Keratinocyte (primary cell): ENCODE measurements around the gene TOP2A. TPM values are rescaled to one million over a fixed set of nuclear protein-coding genes. Genes with fewer than 3 reads are reported as not detected.

Experiments
- DNase-seq: peaks from one replicate; pipeline ENCODE4 v3.0.0-alpha.2; 2011; ENCODE audit warnings: low read depth, missing footprints, low spot score
- FAIRE-seq: peaks from 2 replicates; lab custom pipeline; 2011; peaks lifted over from hg19 to GRCh38; lab: Jason Lieb, UNC
- H2AFZ ChIP-seq: 2 replicates; pipeline ENCODE4 v1.6.0; 2012; ENCODE audit warnings: low read length, control low read depth, inconsistent platforms; ENCODE audit not compliant: control insufficient read depth
- H3K27ac ChIP-seq: 2 replicates; pipeline ENCODE4 v1.5.1; 2011; ENCODE audit warnings: low read length; ENCODE audit not compliant: control insufficient read depth, insufficient read depth
- H3K27me3 ChIP-seq: 3 replicates; pipeline ENCODE4 v1.6.0; 2011; ENCODE audit warnings: low read length; ENCODE audit not compliant: control insufficient read depth, insufficient read depth; ENCODE audit errors: extremely low read depth
- H3K36me3 ChIP-seq, 2 experiments: 2 replicates in 1 of 2; 3 replicates in 1 of 2; pipeline ENCODE4 v1.5.1; 2011; ENCODE audit warnings: low read length in 2 of 2, mild to moderate bottlenecking in 1 of 2; ENCODE audit not compliant: control insufficient read depth in 2 of 2, insufficient read depth in 2 of 2; ENCODE audit errors: extremely low read depth in 1 of 2
- H3K4me1 ChIP-seq: 3 replicates; pipeline ENCODE4 v1.5.1; 2011; ENCODE audit warnings: low read length; ENCODE audit not compliant: control insufficient read depth, insufficient read depth; ENCODE audit errors: extremely low read depth
- H3K4me2 ChIP-seq: 3 replicates; pipeline ENCODE4 v1.6.0; 2011; ENCODE audit warnings: low read depth, low read length; ENCODE audit not compliant: control insufficient read depth, insufficient read depth; ENCODE audit errors: extremely low read depth
- H3K4me3 ChIP-seq, 3 experiments: fragments of 200-600 bp in 1 of 3; sonication (generic) in 1 of 3; 2 replicates in 2 of 3; 3 replicates in 1 of 3; pipeline ENCODE4 v1.5.1; 2011 to 2016; ENCODE audit warnings: low read length in 3 of 3, mild to moderate bottlenecking in 3 of 3, control low read depth in 2 of 3, inconsistent platforms in 1 of 3, low read depth in 1 of 3, mixed read lengths in 1 of 3, mixed run types in 1 of 3, moderate library complexity in 1 of 3; ENCODE audit not compliant: control insufficient read depth in 2 of 3, insufficient read depth in 2 of 3; ENCODE audit errors: extremely low read depth in 1 of 3
- H3K79me2 ChIP-seq: 2 replicates; pipeline ENCODE4 v1.6.0; 2012; ENCODE audit warnings: low read length; ENCODE audit not compliant: control insufficient read depth, insufficient read depth
- H3K9ac ChIP-seq: 3 replicates; pipeline ENCODE4 v1.6.0; 2011; ENCODE audit warnings: low read length; ENCODE audit not compliant: control insufficient read depth, insufficient read depth; ENCODE audit errors: extremely low read depth
- H3K9me1 ChIP-seq: 3 replicates; pipeline ENCODE4 v1.6.0; 2011; ENCODE audit warnings: low read length; ENCODE audit not compliant: control insufficient read depth, insufficient read depth; ENCODE audit errors: extremely low read depth
- H3K9me3 ChIP-seq: 2 replicates; pipeline ENCODE4 v1.5.1; 2012; ENCODE audit warnings: low read depth, low read length; ENCODE audit not compliant: control insufficient read depth
- H4K20me1 ChIP-seq: 3 replicates; pipeline ENCODE4 v1.6.0; 2011; ENCODE audit warnings: low read length; ENCODE audit not compliant: control insufficient read depth, insufficient read depth; ENCODE audit errors: extremely low read depth
- CTCF ChIP-seq, 3 experiments: IDR thresholded peaks in 1 of 3; conservative IDR thresholded peaks in 1 of 3; optimal IDR thresholded peaks in 1 of 3; 2 replicates in 2 of 3; 3 replicates in 1 of 3; pipeline versions ENCODE3 to v1.5.1; 2011; ENCODE audit warnings: low read length in 3 of 3, mild to moderate bottlenecking in 3 of 3, moderate library complexity in 2 of 3, control low read depth in 1 of 3, inconsistent platforms in 1 of 3; ENCODE audit not compliant: insufficient read depth in 2 of 3; ENCODE audit errors: extremely low read depth in 1 of 3
- EZH2 ChIP-seq: IDR thresholded peaks from one replicate; pipeline ENCODE4 v1.6.1; 2012; ENCODE audit warnings: inconsistent platforms, mild to moderate bottlenecking, low read length, moderate library complexity
- dilution Hi-C: fragments of 300-500 bp; cut with MboI; formaldehyde crosslinking; loops from one replicate; pipeline ENCODE4 v1.7.0; 2020; ENCODE audit warnings: low sequenced_read_pairs; ENCODE audit not compliant: extremely low pct_ligation_motif_present
- polyA plus RNA-seq, 5 experiments: library from polyadenylated mRNA; depleted of rRNA in 3 of 5; stranded (reverse) in 3 of 5; stranded (forward) in 1 of 5; unstranded in 1 of 5; fragments of >200 nt; gene quantifications; 1 replicate in 1 of 5; 2 replicates in 3 of 5; 3 replicates in 1 of 5; pipeline versions ENCODE4 v1.2.1 to v1.2.3, GENCODE V29; 2011 to 2012; ENCODE audit warnings: missing spikeins in 2 of 5, low read depth in 1 of 5, low replicate concordance in 1 of 5

Gene TOP2A
- polyA plus RNA-seq, 1 donor (not counting 4 experiments of a cell fraction or from before 2014, with no cell fraction given) = 45.0 TPM

DNA sequence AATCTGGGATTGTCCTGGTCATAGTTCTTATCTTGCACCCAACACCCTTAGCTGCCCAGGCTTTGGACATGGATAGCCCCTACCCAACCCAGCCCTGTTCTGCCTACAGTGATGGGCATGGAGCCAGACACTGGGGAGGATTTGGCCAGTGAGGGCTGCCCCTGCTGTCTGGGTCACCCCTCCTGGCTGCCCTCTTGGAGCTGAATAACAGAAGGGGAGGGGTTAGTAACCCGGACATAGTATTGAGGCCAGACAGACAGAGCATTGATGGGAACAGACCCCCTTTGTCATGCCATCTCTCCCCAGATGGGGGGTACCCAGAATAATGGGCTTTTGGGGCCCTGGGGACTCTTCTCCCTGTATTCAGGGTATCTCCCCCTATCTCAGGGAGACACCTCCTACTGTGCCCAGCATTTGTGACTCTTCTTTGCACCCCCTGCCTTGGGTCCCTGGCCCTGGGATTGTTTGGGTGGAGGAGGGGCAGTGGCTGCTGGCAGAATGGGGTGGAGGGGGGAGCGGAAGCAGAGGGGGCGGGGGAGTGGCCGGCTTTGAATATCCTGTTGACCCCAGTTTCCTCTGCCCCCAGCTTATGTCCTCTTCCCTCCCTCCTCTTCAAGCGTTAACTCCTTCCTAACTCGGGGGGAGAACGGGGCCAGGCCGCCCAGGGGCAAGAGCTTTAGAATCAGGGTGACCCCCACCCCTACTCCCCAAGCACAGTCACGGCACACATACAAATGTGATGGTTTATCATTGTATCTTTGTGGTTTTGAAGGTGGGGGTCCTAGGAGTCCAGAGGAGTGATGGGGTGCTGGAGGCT is 70.2 kb downstream of the TOP2A start:
- H3K9me1 ChIP-seq = peaks cover 2% of the 10 kb centered on the region
- FAIRE-seq (no peak), DNase-seq (no peak)
- no peaks in the 10 kb centered on the region for H3K9me3 ChIP-seq
- no peak overlapping the region for H3K27ac ChIP-seq
- TF ChIP-seq CTCF (optimal IDR thresholded peaks at IDR 0.05 in 1 of 3, IDR thresholded peaks at IDR 0.05 in 1 of 3, conservative IDR thresholded peaks at IDR 0.05 in 1 of 3; ENCODE audit: extremely low read depth in 1 of 3, insufficient read depth in 2 of 3, low read length in 3 of 3) (no peak), EZH2 (no peak)
- H3K79me2 ChIP-seq = peaks cover 32% of the 10 kb centered on the region
- no peaks in the 10 kb centered on the region for H4K20me1 ChIP-seq
- dilution Hi-C loops = no loop called here
- H3K9ac ChIP-seq = no peak overlapping the region
- H3K4me2 ChIP-seq = no peak overlapping the region
- peaks cover 8 to 10% of the 10 kb centered on the region in 2 experiments for H3K36me3 ChIP-seq
- H3K4me3 ChIP-seq = no peak overlapping the region
- H2AFZ ChIP-seq = no peak overlapping the region
- H3K4me1 ChIP-seq = peaks cover 71% of the 10 kb centered on the region
- H3K27me3 ChIP-seq = no peaks in the 10 kb centered on the region

DNA sequence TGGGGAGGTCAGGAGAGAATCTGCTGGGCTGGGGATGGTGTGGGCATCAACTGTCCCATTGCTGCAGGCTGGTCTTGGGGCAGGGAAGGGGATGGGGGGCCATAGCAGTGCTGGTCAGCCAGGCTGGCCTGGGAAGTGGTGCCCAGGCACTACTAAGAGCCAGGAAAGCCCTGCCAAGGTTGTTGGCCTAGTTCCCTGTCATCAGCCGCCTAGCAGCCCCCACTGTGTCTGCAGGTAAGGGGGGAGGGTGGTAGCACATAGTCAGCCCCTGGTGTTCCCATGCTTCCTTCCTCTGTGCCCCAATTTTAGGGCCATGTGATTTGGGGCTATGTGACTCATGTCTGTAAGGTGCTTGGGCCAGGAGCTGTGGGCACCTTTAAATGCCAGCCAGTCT is 70.9 kb downstream of the TOP2A start:
- TF ChIP-seq CTCF (optimal IDR thresholded peaks at IDR 0.05 in 1 of 3, IDR thresholded peaks at IDR 0.05 in 1 of 3, conservative IDR thresholded peaks at IDR 0.05 in 1 of 3; ENCODE audit: extremely low read depth in 1 of 3, insufficient read depth in 2 of 3, low read length in 3 of 3) = no peak
- no peak for TF ChIP-seq EZH2
- Histone ChIP-seq H3K27ac (no peak overlapping the region), H3K36me3 (peaks cover 3 to 6% of the 10 kb centered on the region in 2 experiments), H3K27me3 (no peaks in the 10 kb centered on the region), H4K20me1 (no peaks in the 10 kb centered on the region), H3K9ac (no peak overlapping the region), H2AFZ (no peak overlapping the region), H3K4me3 (no peak overlapping the region), H3K9me3 (no peaks in the 10 kb centered on the region), H3K4me2 (no peak overlapping the region), H3K4me1 (peaks cover 75% of the 10 kb centered on the region), H3K79me2 (peaks cover 33% of the 10 kb centered on the region), H3K9me1 (peaks cover 2% of the 10 kb centered on the region)
- FAIRE-seq = no peak
- dilution Hi-C loops = no loop called here
- DNase-seq = no peak
